DOHH2 (cell line): Measurements from ENCODE around the gene MRPS12.

ENCODE experiments used
- H3F3A ChIP-seq: fragments of 200-600 bp; sonication (generic), shearing (Covaris generic); 2 replicates; pipeline ENCODE4 v1.6.0; 2016; ENCODE audit warnings: antibody characterized with exemption, mild to moderate bottlenecking; ENCODE audit not compliant: control insufficient read depth, insufficient read depth
- H3K27ac ChIP-seq: fragments of 200-600 bp; sonication (generic); 2 replicates; pipeline ENCODE4 v1.5.1; 2014; ENCODE audit warnings: low read depth, mild to moderate bottlenecking, low read length, moderate library complexity
- H3K27me3 ChIP-seq: fragments of 200-600 bp; sonication (generic); 2 replicates; pipeline ENCODE4 v1.6.1; 2014; ENCODE audit warnings: mild to moderate bottlenecking, low read length, mixed read lengths; ENCODE audit not compliant: control insufficient read depth
- H3K36me3 ChIP-seq: fragments of 200-600 bp; sonication (generic); 2 replicates; pipeline ENCODE4 v1.6.1; 2014; ENCODE audit warnings: mild to moderate bottlenecking, low read length, moderate library complexity, mixed read lengths; ENCODE audit not compliant: control insufficient read depth
- H3K4me1 ChIP-seq: fragments of 200-600 bp; sonication (generic); 2 replicates; pipeline ENCODE4 v1.6.1; 2014; ENCODE audit warnings: mild to moderate bottlenecking, low read length, mixed read lengths; ENCODE audit not compliant: control insufficient read depth
- H3K4me2 ChIP-seq: fragments of 200-600 bp; sonication (generic); 2 replicates; pipeline ENCODE4 v1.6.0; 2014; ENCODE audit warnings: mild to moderate bottlenecking, low read length, moderate library complexity
- H3K4me3 ChIP-seq: fragments of 200-600 bp; sonication (generic); 2 replicates; pipeline ENCODE4 v1.5.1; 2014; ENCODE audit warnings: mild to moderate bottlenecking, low read length, mixed read lengths
- H3K79me2 ChIP-seq: fragments of 200-600 bp; sonication (generic); 2 replicates; pipeline ENCODE4 v1.6.1; 2014; ENCODE audit warnings: mild to moderate bottlenecking, low read length, mixed read lengths; ENCODE audit not compliant: control insufficient read depth
- H3K9me2 ChIP-seq: fragments of 200-600 bp; sonication (generic); replicated peaks from 2 replicates; pipeline ENCODE4 v1.6.1; 2014; ENCODE audit warnings: mild to moderate bottlenecking, low read length, mixed read lengths; ENCODE audit not compliant: control insufficient read depth
- H3K9me3 ChIP-seq: fragments of 200-600 bp; sonication (generic); 2 replicates; pipeline ENCODE4 v1.6.1; 2014; ENCODE audit warnings: antibody characterized with exemption, low read length, mixed read lengths; ENCODE audit not compliant: control insufficient read depth, insufficient read depth
- H4K20me1 ChIP-seq: fragments of 200-600 bp; sonication (generic); 2 replicates; pipeline ENCODE4 v1.6.0; 2014; ENCODE audit warnings: low read depth, mild to moderate bottlenecking, antibody characterized with exemption, low read length, moderate library complexity; ENCODE audit not compliant: control insufficient read depth, insufficient read depth
- EZH2phosphoT487 ChIP-seq: fragments of 200-600 bp; sonication (generic); IDR thresholded peaks from 2 replicates; pipeline ENCODE4 v1.6.1; 2017; ENCODE audit warnings: borderline replicate concordance, mild to moderate bottlenecking, antibody characterized with exemption, low read length, moderate library complexity, mixed read lengths
- TF ChIP-seq, protein P1 (sequence below): fragments of 200-600 bp; sonication (generic); IDR thresholded peaks from one replicate; pipeline ENCODE4 v1.5.1; 2014; ENCODE audit warnings: antibody characterized with exemption, mild to moderate bottlenecking, low read depth, low read length; ENCODE audit not compliant: poor library complexity, severe bottlenecking

MRPS12 gene

DNA sequence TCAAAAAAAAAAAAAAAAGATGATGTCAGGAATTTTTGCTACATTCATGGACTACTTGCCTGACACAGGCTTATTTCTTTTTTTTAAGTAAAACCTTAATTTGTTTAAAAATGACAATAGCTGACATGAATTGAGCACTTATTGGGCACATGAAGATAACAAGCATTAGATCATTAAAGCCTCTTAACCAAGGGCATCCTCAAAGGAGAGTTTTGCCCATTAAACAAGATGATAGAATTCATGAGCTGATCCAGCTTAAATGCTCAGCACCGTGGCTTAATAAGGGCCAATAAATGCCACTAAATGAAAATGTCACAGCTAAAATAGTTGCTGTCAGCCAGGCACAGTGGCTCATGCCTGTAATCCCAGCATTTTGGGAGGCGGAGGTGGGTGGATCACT, 25.5 kb downstream of the MRPS12 start:
- Histone ChIP-seq H3K9me3 (no peaks in the 10 kb centered on the region), H3K27ac (no peak overlapping the region)

DNA sequence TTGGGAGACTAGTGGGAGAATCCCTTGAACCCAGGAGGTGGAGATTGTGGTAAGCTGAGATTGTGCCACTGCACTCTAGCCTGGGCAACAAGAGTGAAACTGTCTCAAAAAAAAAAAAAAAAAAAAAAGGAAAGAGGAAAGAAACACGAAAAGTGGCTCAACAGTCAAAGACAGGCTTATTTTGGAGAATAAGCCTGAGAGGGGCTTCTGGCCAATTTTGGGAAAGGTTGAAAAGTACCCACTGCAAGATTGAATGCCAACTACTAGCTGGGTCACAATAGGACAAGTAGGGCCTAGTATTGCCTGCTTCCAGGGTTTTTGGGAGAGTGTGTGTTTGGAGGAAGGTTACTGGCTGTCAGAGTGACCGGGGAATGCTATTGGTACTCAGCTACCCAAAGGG, 27.6 kb downstream of the MRPS12 start:
- no peaks in the 10 kb centered on the region for H3K9me3 ChIP-seq
- no peak overlapping the region for H3K4me3 ChIP-seq
- no peaks in the 10 kb centered on the region for H3K4me1 ChIP-seq
- H3K27me3 ChIP-seq = peaks cover 3% of the 10 kb centered on the region; the same call in 1 of the 2 replicates
- no peak overlapping the region for H3K4me2 ChIP-seq
- H3K79me2 ChIP-seq = no peaks in the 10 kb centered on the region
- H3K36me3 ChIP-seq = no peaks in the 10 kb centered on the region
- H3K27ac ChIP-seq = no peak overlapping the region
- H3K9me2 ChIP-seq = no peaks in the 10 kb centered on the region
- no peak for TF ChIP-seq EZH2phosphoT487
- TF ChIP-seq, protein P1, sequence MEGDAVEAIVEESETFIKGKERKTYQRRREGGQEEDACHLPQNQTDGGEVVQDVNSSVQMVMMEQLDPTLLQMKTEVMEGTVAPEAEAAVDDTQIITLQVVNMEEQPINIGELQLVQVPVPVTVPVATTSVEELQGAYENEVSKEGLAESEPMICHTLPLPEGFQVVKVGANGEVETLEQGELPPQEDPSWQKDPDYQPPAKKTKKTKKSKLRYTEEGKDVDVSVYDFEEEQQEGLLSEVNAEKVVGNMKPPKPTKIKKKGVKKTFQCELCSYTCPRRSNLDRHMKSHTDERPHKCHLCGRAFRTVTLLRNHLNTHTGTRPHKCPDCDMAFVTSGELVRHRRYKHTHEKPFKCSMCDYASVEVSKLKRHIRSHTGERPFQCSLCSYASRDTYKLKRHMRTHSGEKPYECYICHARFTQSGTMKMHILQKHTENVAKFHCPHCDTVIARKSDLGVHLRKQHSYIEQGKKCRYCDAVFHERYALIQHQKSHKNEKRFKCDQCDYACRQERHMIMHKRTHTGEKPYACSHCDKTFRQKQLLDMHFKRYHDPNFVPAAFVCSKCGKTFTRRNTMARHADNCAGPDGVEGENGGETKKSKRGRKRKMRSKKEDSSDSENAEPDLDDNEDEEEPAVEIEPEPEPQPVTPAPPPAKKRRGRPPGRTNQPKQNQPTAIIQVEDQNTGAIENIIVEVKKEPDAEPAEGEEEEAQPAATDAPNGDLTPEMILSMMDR = no peak
- no peaks in the 10 kb centered on the region for H4K20me1 ChIP-seq
- no peaks in the 10 kb centered on the region for H3F3A ChIP-seq

More for the DNA sequence above, 25.5 kb downstream of the MRPS12 start:
- Histone ChIP-seq H4K20me1 (no peaks in the 10 kb centered on the region), H3K4me2 (no peak overlapping the region), H3K4me3 (no peak overlapping the region), H3K27me3 (peaks cover 10% of the 10 kb centered on the region; the same call in 1 of the 2 replicates), H3K4me1 (no peaks in the 10 kb centered on the region), H3K36me3 (no peaks in the 10 kb centered on the region), H3K9me2 (no peaks in the 10 kb centered on the region), H3F3A (no peaks in the 10 kb centered on the region), H3K79me2 (no peaks in the 10 kb centered on the region)
- no peak for TF ChIP-seq EZH2phosphoT487
- TF ChIP-seq, protein P1 = no peak

DNA sequence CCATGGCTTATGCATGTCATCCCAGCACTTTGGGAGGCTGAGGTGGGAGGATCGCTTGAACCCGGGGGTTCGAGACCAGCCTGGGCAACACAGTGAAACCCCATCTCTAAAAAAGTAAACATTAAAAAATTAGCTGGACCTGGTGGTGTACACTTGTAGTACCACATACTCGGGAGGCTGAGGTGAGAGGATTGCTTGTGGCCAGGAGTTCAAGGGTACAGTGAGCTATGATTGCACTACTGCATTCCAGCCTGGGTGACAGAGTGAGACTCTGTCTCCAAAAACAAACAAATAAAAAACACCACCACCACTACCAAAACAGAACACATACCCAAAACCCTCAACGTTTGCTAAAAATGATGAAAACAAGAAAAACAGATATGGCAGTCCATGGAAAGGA, 28.9 kb downstream of the MRPS12 start:
- Histone ChIP-seq H3K9me2 (no peaks in the 10 kb centered on the region), H3F3A (no peaks in the 10 kb centered on the region), H3K4me2 (no peak overlapping the region), H3K27ac (no peak overlapping the region), H3K9me3 (no peaks in the 10 kb centered on the region), H3K27me3 (no peaks in the 10 kb centered on the region), H3K4me1 (no peaks in the 10 kb centered on the region), H3K79me2 (no peaks in the 10 kb centered on the region), H3K36me3 (no peaks in the 10 kb centered on the region), H3K4me3 (no peak overlapping the region), H4K20me1 (no peaks in the 10 kb centered on the region)
- TF ChIP-seq, protein P1 = no peak
- no peak for TF ChIP-seq EZH2phosphoT487
